Right cardiac atrium (tissue), 5 donors: ENCODE results near the gene EPHA4. TPM values are rescaled to one million over a fixed set of nuclear protein-coding genes. Genes with fewer than 3 reads are reported as not detected.

Source experiments
- ATAC-seq, 2 donors: fragments of 200-7000 bp; cut with Tn5 transposase; one replicate each; pipeline versions ENCODE4 v1.8.0 to v1.9.1; 2020; ENCODE audit warnings: moderate library complexity in 2 of 2, mild to moderate bottlenecking in 1 of 2
- DNase-seq, 3 donors: peaks; one replicate each; pipeline ENCODE4 v3.0.0-alpha.2; 2020
- H3K27ac ChIP-seq: one replicate; pipeline ENCODE4 v1.5.1; 2013; ENCODE audit warnings: mild to moderate bottlenecking, low read length, control low read depth, moderate library complexity
- H3K27me3 ChIP-seq: one replicate; pipeline ENCODE4 v1.6.1; 2013; ENCODE audit not compliant: control insufficient read depth, insufficient read depth
- H3K4me1 ChIP-seq: one replicate; pipeline ENCODE4 v1.6.1; 2013; ENCODE audit warnings: low read length; ENCODE audit not compliant: control insufficient read depth, insufficient read depth
- H3K4me3 ChIP-seq: one replicate; pipeline ENCODE4 v1.5.1; 2013; ENCODE audit warnings: low read length, control low read depth
- H3K9me3 ChIP-seq: one replicate; pipeline ENCODE4 v1.6.1; 2013; ENCODE audit warnings: low read length; ENCODE audit not compliant: control insufficient read depth
- WGBS: extraction: QIAGEN DNeasy Blood & Tissue Kit; methylation state at CpG from one replicate; pipeline ENCODE4 v1.1.7; 2013; 5-methylcytosine and 5-hydroxymethylcytosine counted together
- intact Hi-C, 4 donors: fragments of 100-400 bp; cut with DNase I; formaldehyde crosslinking; loops; one replicate each; pipeline versions ENCODE4 v1.11.0 to v1.14.0; 2022 to 2023
- polyA plus RNA-seq: library from polyadenylated mRNA; stranded (reverse); fragments of 200-250 nt; gene quantifications from one replicate; pipeline ENCODE4 v1.2.3, GENCODE V29; 2013
- total RNA-seq, 4 donors: library from RNA; stranded (reverse); fragmentation: NEBNext Ultra II Directional; extraction: Animal tissue kit (Norgen Biotek cat#: 25700); gene quantifications; one replicate each; pipeline ENCODE4 v1.2.1, GENCODE V29; 2021
- donor health status: healthy with polysubstance abuse.
- donor health status: DM: no; HTN: yes; CAD: no.
- donor health status: DM: no; HTN: no; CAD: no.
- donor health status: DM: no; HTN: yes; CAD: no; lungs with severe emphysema.
- donor health status: DM: yes; HTN: yes; CAD: no.

The EPHA4 gene
- total and polyA plus RNA-seq, 5 donors = 25.9 to 110 (median 102) TPM

- DNase-seq = no peak
- Histone ChIP-seq H3K9me3 (no peaks in the 10 kb centered on the region), H3K4me1 (peaks cover 6% of the 10 kb centered on the region), H3K27ac (no peak overlapping the region), H3K27me3 (no peaks in the 10 kb centered on the region), H3K4me3 (no peak overlapping the region)
- no peak for ATAC-seq
- intact Hi-C loops = no loop called here
Measured at GRCh38 chr2:221473451-221473850, 98.7 kb downstream of the EPHA4 start.

GRCh38 chr2:221468317-221468716 is 103.8 kb downstream of the EPHA4 start:
- no peaks in the 10 kb centered on the region for H3K27me3 ChIP-seq
- peaks cover 8% of the 10 kb centered on the region for H3K4me1 ChIP-seq
- H3K27ac ChIP-seq = no peak overlapping the region
- intact Hi-C loops = no loop called here
- no peaks in the 10 kb centered on the region for H3K9me3 ChIP-seq
- no peak overlapping the region for H3K4me3 ChIP-seq
- 37% methylated on average over 2 of the region's 2 CpGs for WGBS
- no peak for ATAC-seq
- no peak for DNase-seq

- ATAC-seq (peak; percentile 73 to 82), DNase-seq (no peak)
- intact Hi-C loops = no loop called here
- Histone ChIP-seq H3K9me3 (no peaks in the 10 kb centered on the region), H3K4me3 (no peak overlapping the region), H3K27me3 (no peaks in the 10 kb centered on the region), H3K4me1 (peaks cover 8% of the 10 kb centered on the region), H3K27ac (no peak overlapping the region)
- 37% methylated on average over 2 of the region's 2 CpGs for WGBS
Measured at GRCh38 chr2:221467610-221468009, 104.5 kb downstream of the EPHA4 start.

GRCh38 chr2:221466744-221467143 is 105.4 kb downstream of the EPHA4 start:
- H3K4me3 ChIP-seq = no peak overlapping the region
- peaks cover 8% of the 10 kb centered on the region for H3K4me1 ChIP-seq
- ATAC-seq = no peak
- H3K27ac ChIP-seq = peak overlapping the region; percentile 19
- WGBS = 76% methylated on average over 5 of the region's 5 CpGs
- intact Hi-C loops = no loop called here
- DNase-seq = no peak
- H3K27me3 ChIP-seq = no peaks in the 10 kb centered on the region
- no peaks in the 10 kb centered on the region for H3K9me3 ChIP-seq

GRCh38 chr2:221465776-221466175 is 106.3 kb downstream of the EPHA4 start:
- H3K27me3 ChIP-seq = no peaks in the 10 kb centered on the region
- ATAC-seq (peak in 1 of 2 donors; percentile 65), DNase-seq (no peak)
- H3K4me1 ChIP-seq = peaks cover 8% of the 10 kb centered on the region
- no peak overlapping the region for H3K27ac ChIP-seq
- 71% methylated on average over 11 of the region's 11 CpGs for WGBS
- H3K9me3 ChIP-seq = no peaks in the 10 kb centered on the region
- intact Hi-C loops = no loop called here
- H3K4me3 ChIP-seq = no peak overlapping the region

GRCh38 chr2:221464971-221465370 is 107.1 kb downstream of the EPHA4 start:
- 72% methylated on average over 2 of the region's 2 CpGs for WGBS
- ATAC-seq (no peak), DNase-seq (no peak)
- intact Hi-C loops = no loop called here
- Histone ChIP-seq H3K9me3 (no peaks in the 10 kb centered on the region), H3K4me1 (peaks cover 8% of the 10 kb centered on the region), H3K4me3 (no peak overlapping the region), H3K27ac (no peak overlapping the region), H3K27me3 (no peaks in the 10 kb centered on the region)

GRCh38 chr2:221463241-221463896 is 108.7 kb downstream of the EPHA4 start:
- Histone ChIP-seq H3K4me3 (no peak overlapping the region), H3K27ac (no peak overlapping the region), H3K9me3 (no peaks in the 10 kb centered on the region), H3K4me1 (peaks cover 10% of the 10 kb centered on the region), H3K27me3 (no peaks in the 10 kb centered on the region)
- no peak for DNase-seq
- ATAC-seq = no peak
- 68% methylated on average over 3 of the region's 3 CpGs for WGBS
- intact Hi-C loops = no loop called here

GRCh38 chr2:221461901-221462300 is 110.2 kb downstream of the EPHA4 start:
- intact Hi-C loops = no loop called here
- WGBS = 64% methylated on average over 1 of the region's 1 CpG
- DNase-seq (no peak), ATAC-seq (no peak)
- Histone ChIP-seq H3K27ac (no peak overlapping the region), H3K4me1 (peaks cover 8% of the 10 kb centered on the region), H3K27me3 (no peaks in the 10 kb centered on the region), H3K4me3 (no peak overlapping the region), H3K9me3 (no peaks in the 10 kb centered on the region)

GRCh38 chr2:221460136-221460535 is 112.0 kb downstream of the EPHA4 start:
- no peak overlapping the region for H3K4me3 ChIP-seq
- no peaks in the 10 kb centered on the region for H3K9me3 ChIP-seq
- no peak overlapping the region for H3K27ac ChIP-seq
- H3K27me3 ChIP-seq = no peaks in the 10 kb centered on the region
- DNase-seq (no peak), ATAC-seq (no peak)
- 76% methylated on average over 2 of the region's 2 CpGs for WGBS
- intact Hi-C loops = no loop called here
- H3K4me1 ChIP-seq = peaks cover 7% of the 10 kb centered on the region

- Histone ChIP-seq H3K27ac (no peak overlapping the region), H3K4me3 (no peak overlapping the region), H3K4me1 (peaks cover 7% of the 10 kb centered on the region), H3K27me3 (no peaks in the 10 kb centered on the region), H3K9me3 (no peaks in the 10 kb centered on the region)
- ATAC-seq = no peak
- no peak for DNase-seq
- 54% methylated on average over 5 of the region's 5 CpGs for WGBS
- intact Hi-C loops = loop anchor here in 1 of 4 donors (10.0 kb wide), 1 partner anchor 106 kb away; no protein-coding TSS in a partner anchor
Measured at GRCh38 chr2:221458578-221458977, 113.5 kb downstream of the EPHA4 start.

- intact Hi-C loops = loop anchor here in 1 of 4 donors (10.0 kb wide), 1 partner anchor 110 kb away; no protein-coding TSS in a partner anchor
- Histone ChIP-seq H3K4me3 (no peak overlapping the region), H3K27me3 (no peaks in the 10 kb centered on the region), H3K4me1 (peaks cover 7% of the 10 kb centered on the region), H3K27ac (no peak overlapping the region), H3K9me3 (no peaks in the 10 kb centered on the region)
- DNase-seq (no peak), ATAC-seq (peak in 1 of 2 donors; percentile 70)
- WGBS = 56% methylated on average over 6 of the region's 6 CpGs
Measured at GRCh38 chr2:221455214-221455613, 116.9 kb downstream of the EPHA4 start.
